Measurements from ENCODE around the gene ABHD2.
"Not testable (repeated sequence)": the region's sequence is repeated elsewhere in the genome, so short reads cannot be mapped to it uniquely, and the experiment has no call there.

The ABHD2 gene

GRCh38 chr15:89248584-89248983 lies 160.3 kb downstream of the ABHD2 start:
- Histone ChIP-seq H3K9me3 (ENCODE audit: control insufficient read depth, insufficient read depth, low read depth, low read length) (no peaks in the 10 kb centered on the region), H3K4me1 (ENCODE audit: control insufficient read depth, insufficient read depth, low read length) (peaks cover 6% of the 10 kb centered on the region), H3K4me3 (ENCODE audit: low read depth, low read length) (no peak overlapping the region), H3K36me3 (ENCODE audit: control insufficient read depth in 2 of 2, insufficient read depth in 1 of 2, low read length in 2 of 2) (peaks cover 59 to 68% of the 10 kb centered on the region in 2 experiments), H3K27ac (ENCODE audit: extremely low read depth, low read depth, low read length) (no peak overlapping the region)
- no peak for TF ChIP-seq ZNF140 (tag by site-specific recombination; IDR thresholded peaks at IDR 0.05)
- no peak for TF ChIP-seq ZNF544 (tag by site-specific recombination; IDR thresholded peaks at IDR 0.05)
- no peak for TF ChIP-seq SALL2 (tag by site-specific recombination; IDR thresholded peaks at IDR 0.05; ENCODE audit: borderline replicate concordance)
- no peak for TF ChIP-seq ZNF776 (tag by site-specific recombination; IDR thresholded peaks at IDR 0.05; ENCODE audit: borderline replicate concordance)
- TF ChIP-seq, protein P1, sequence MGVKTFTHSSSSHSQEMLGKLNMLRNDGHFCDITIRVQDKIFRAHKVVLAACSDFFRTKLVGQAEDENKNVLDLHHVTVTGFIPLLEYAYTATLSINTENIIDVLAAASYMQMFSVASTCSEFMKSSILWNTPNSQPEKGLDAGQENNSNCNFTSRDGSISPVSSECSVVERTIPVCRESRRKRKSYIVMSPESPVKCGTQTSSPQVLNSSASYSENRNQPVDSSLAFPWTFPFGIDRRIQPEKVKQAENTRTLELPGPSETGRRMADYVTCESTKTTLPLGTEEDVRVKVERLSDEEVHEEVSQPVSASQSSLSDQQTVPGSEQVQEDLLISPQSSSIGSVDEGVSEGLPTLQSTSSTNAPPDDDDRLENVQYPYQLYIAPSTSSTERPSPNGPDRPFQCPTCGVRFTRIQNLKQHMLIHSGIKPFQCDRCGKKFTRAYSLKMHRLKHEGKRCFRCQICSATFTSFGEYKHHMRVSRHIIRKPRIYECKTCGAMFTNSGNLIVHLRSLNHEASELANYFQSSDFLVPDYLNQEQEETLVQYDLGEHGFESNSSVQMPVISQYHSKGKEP (tag by site-specific recombination; IDR thresholded peaks at IDR 0.05), result no peak
- TF ChIP-seq, protein P2, sequence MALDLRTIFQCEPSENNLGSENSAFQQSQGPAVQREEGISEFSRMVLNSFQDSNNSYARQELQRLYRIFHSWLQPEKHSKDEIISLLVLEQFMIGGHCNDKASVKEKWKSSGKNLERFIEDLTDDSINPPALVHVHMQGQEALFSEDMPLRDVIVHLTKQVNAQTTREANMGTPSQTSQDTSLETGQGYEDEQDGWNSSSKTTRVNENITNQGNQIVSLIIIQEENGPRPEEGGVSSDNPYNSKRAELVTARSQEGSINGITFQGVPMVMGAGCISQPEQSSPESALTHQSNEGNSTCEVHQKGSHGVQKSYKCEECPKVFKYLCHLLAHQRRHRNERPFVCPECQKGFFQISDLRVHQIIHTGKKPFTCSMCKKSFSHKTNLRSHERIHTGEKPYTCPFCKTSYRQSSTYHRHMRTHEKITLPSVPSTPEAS (tag by site-specific recombination; IDR thresholded peaks at IDR 0.05), result no peak
- TF ChIP-seq ZNF266 (tag by site-specific recombination; IDR thresholded peaks at IDR 0.05; ENCODE audit: low read depth), result no peak
- no peak for TF ChIP-seq SCRT1 (tag by site-specific recombination; IDR thresholded peaks at IDR 0.05; ENCODE audit: borderline replicate concordance)
- TF ChIP-seq, protein P3, sequence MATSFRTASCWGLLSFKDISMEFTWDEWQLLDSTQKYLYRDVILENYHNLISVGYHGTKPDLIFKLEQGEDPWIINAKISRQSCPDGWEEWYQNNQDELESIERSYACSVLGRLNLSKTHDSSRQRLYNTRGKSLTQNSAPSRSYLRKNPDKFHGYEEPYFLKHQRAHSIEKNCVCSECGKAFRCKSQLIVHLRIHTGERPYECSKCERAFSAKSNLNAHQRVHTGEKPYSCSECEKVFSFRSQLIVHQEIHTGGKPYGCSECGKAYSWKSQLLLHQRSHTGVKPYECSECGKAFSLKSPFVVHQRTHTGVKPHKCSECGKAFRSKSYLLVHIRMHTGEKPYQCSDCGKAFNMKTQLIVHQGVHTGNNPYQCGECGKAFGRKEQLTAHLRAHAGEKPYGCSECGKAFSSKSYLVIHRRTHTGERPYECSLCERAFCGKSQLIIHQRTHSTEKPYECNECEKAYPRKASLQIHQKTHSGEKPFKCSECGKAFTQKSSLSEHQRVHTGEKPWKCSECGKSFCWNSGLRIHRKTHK (tag by site-specific recombination; IDR thresholded peaks at IDR 0.05), result no peak
- no peak for TF ChIP-seq ZNF629 (tag by site-specific recombination; IDR thresholded peaks at IDR 0.05)
- TF ChIP-seq ZNF777 (tag by site-specific recombination; IDR thresholded peaks at IDR 0.05; ENCODE audit: borderline replicate concordance), result no peak
- no peak for TF ChIP-seq ZNF510 (tag by site-specific recombination; IDR thresholded peaks at IDR 0.05; ENCODE audit: insufficient replicate concordance)
- no peak for TF ChIP-seq ZNF426 (tag by site-specific recombination; IDR thresholded peaks at IDR 0.05)
- TF ChIP-seq ZFP3 (tag by site-specific recombination; IDR thresholded peaks at IDR 0.05; ENCODE audit: low read depth), result no peak
- no peak for TF ChIP-seq ZNF701 (tag by site-specific recombination; IDR thresholded peaks at IDR 0.05)
- POLR2A ChIA-PET, result no interaction called here
- CTCF ChIA-PET, result interaction anchor here (0.6 to 1.0 kb wide), 4 partner anchors 42 to 347 kb away, joined by 3 to 5 read pairs (median 3); no protein-coding TSS in a partner anchor

DNA sequence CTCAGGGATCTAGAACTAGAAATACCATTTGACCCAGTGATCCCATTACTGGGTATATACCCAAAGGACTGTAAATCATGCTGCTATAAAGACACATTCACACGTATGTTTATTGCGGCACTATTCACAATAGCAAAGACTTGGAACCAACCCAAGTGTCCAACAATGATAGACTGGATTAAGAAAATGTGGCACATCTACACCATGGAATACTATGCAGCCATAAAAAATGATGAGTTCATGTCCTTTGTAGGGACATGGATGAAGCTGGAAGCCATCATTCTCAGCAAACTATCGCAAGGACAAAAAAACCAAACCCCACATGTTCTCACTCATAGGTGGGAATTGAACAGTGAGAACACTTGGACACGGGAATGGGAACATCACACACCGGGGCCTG lies 161.9 kb downstream of the ABHD2 start:
- TF ChIP-seq ZNF146 (tag by site-specific recombination; IDR thresholded peaks at IDR 0.05) (peak; percentile 99), ZNF202 (tag by site-specific recombination; IDR thresholded peaks at IDR 0.05; ENCODE audit: borderline replicate concordance) (0 out of 2 replicates have a peak, but pooled peaks have one; percentile 22), ZNF580 (tag by site-specific recombination; IDR thresholded peaks at IDR 0.05) (0 out of 2 replicates have a peak, but pooled peaks have one; percentile 40)
- H3K4me1 ChIP-seq (ENCODE audit: control insufficient read depth, insufficient read depth, low read length); H3K9me3 ChIP-seq (ENCODE audit: control insufficient read depth, insufficient read depth, low read depth, low read length); H3K4me3 ChIP-seq (ENCODE audit: low read depth, low read length); POLR2A ChIA-PET; H3K27ac ChIP-seq (ENCODE audit: extremely low read depth, low read depth, low read length): not testable (repeated sequence)
- peaks cover 73 to 80% of the 10 kb centered on the region in 2 experiments for H3K36me3 ChIP-seq (ENCODE audit: control insufficient read depth in 2 of 2, insufficient read depth in 1 of 2, low read length in 2 of 2)
- CTCF ChIA-PET, result interaction anchor here (1.2 kb wide), 1 partner anchor 345 kb away, joined by 3 read pairs; no protein-coding TSS in a partner anchor

Measured in HEK293 (cell line).